ENCODE results near the gene PLAAT2.

- TF ChIP-seq EP300 (IDR thresholded peaks at IDR 0.05): no peak
- no peak for TF ChIP-seq CTCF (IDR thresholded peaks at IDR 0.05)
- TF ChIP-seq POLR2AphosphoS5 (IDR thresholded peaks at IDR 0.05): no peak
Observed at GRCh38 chr11:63534076-63534475, 29.1 kb downstream of the PLAAT2 start.
